GM18499 (cell line): ENCODE results near the gene HDAC4.

Source experiments
- ATAC-seq: cut with Tn5 transposase; IDR thresholded peaks from one replicate; pipeline ENCODE4 v1.9.1; 2021; ENCODE audit warnings: moderate number of reproducible peaks; ENCODE audit not compliant: insufficient read depth, unreplicated experiment

Gene HDAC4

DNA sequence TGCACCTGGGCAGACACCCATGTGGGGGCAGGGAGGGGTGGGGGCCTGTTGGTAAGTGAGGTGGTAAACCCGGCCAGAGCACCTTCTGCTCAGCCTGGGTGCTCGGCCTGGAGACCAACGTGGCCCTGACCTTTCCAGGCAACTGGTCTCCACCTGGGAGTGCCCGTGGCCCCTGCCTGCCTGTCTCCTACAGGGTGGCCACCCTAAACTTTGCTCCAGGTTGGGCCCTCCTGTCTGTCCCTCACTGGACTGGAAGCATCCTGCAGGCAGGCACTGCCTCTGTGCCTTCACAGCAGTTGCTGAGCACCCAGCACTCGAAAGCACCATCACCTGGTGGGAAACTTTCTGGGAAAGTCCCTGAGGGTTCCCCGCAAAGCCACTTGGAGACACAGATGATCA lies 381.6 kb downstream of the HDAC4 start:
- ATAC-seq, result no peak

DNA sequence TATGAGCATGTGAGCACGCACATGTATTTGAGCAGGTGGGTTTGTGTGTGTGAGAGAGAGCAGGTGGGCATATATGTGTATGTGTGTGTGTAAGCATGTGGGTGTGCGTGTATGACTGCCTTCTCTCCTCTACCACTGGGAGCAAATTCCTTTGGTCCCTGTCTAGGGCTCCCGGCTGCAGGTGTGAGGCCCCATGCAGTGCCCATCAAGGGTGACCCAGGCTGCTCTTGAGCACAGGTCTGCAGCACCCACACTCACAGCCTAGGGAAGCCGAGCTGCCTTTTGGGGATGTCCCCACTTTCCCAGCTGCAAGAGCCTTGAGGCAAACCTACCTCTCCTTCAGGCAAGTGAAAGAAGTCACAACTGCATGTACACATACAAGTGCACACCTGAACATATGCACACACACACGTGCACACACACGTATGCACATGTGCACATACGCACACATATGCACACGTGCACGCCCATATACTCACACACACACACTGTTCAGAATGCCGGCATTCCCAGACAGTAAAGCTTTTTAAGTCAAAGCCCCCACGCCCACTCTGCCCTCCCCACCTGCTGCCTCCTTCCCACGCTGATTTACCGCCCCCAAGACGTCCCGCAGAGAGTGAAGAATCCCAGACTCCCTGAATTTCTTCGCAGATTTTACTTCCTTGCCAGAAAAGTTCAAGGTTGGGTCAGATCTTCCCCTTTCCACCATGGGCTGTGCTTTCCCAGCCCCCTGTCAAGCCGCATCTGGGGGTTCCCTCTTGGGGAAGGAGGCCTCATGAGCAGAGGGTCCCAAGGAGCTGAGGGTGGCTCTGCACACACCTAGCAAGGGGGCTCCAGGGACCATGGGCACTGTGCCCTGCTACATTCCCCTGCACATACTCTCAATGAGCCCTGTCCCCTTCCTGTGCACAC lies 382.3 kb downstream of the HDAC4 start:
- no peak for ATAC-seq

DNA sequence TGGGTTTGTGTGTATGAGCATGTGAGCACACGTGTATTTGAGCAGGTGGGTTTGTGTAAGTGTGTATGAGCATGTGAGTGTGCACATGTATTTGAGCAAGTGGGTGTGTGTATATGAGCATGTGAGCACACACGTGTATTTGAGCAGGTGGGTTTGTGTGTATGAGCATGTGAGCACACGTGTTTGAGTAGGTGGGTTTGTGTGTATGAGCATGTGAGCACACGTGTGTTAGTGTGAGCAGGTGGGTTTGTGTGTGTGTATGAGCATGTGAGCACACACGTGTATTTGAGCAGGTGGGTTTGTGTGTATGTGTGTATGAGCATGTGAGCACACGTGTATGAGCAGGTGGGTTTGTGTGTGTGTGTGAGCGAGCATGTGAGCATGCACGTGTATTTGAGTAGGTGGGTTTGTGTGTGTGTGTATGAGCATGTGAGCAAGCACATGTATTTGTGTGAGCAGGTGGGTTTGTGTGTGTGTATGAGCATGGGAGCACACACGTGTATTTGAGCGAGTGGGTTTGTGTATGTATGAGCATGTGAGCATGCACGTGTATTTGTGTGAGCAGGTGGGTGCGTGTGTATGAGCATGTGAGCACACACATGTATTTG lies 383.2 kb downstream of the HDAC4 start:
- ATAC-seq, result no peak

DNA sequence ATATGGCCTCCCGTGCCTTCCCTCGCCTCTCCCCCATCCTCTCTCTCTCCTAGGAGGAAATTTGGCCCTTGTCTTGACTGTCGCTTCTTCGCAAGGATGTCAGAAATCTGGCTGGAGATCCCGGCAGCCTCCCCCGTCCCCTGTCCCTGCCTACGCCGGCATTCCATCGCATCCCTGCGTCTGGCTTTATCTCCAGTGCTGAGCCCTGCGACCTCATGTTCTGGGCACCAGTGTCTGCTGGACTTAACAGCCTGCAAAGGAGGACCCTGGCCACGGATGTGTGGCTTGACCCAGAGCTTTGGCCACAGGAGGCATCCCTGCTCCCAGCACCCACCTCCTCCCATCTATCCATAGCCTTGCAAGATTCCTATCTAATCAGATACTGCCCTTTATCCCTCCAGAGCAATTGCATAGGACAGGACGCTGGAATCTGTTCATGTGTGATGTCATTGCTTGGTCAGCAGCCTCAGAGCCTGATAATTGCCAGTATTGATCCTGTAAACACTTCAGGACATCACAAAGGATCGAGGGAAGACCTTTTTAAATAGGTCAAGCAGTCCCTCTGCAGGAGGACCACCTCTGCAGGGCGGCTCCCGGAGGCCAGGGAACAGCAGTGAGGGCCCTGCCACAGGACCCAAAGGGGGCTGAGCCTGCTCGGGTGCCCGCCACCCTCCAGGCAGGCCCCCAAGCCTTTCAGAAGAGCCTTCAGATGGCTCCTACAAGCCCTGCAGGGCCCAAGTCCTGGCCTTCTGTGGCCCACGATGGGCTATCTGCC lies 384.7 kb downstream of the HDAC4 start:
- ATAC-seq, result no peak

DNA sequence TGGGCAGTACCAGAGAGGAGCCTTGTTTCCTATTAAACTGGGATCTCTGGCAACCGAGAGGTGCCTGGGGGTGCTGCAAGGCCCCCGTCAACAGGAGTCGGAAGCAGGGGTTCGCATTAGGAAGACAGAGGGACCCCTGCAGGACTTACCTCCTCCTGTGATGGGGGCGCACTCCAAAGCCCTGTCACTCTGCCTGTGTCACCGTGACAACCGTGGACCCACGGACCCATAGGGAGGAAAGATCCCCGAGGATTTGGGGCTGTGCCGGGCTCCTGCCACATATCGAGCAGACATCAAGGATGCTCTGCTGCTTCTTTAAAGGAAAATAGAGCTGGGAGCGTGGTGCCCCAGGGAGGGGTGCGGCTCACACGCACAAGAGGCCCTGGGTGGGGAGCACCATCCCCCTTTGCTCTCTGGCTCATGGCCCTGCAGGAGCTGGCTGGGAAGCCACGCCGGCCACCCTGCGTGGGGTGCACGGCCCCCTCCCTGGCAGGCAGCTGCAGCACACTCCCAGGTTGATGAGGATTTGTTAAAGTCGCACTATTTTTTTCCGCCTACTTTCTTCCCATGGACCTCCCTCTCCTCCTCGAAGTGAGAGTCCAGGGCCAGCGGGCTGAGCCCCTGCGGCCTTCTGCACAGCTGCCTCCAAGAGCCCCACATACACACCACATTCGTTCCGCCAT lies 385.5 kb downstream of the HDAC4 start:
- no peak for ATAC-seq

DNA sequence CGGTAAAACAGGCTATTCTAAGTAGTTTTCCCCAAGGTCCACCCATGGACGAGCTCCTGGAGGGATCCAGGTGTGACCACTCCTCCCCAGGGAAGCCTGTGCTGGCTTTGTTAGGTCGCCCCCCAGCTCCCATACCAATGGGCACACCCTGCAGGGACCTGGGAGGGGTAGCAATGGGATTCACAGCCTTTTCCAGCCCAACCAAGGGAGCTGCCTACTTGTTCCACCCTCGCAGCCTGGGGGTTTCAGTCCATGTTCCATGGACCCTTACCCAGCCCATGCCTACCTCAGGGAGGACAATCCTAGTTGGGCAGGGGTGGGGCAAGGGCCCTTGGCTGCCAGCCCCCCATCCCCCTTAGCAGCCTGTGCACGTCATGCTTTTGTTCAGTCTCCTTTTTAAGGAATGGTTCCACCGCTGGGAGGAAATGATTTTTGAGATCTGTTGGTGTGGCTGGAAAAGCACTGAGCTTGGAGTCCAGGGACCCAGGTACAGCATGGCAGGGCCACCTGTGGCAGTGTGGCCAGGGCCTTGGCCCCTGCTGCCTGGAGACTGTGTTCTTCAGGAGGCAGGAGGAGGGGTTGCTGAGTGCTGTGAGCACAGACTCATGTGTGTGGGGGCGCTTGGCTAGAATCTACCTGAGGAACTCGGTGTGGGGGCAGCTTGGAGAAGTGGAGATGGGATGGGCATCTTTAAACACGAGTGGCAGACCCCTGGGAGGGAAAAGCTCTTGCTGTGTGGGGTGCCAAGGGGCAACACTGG lies 386.2 kb downstream of the HDAC4 start:
- no peak for ATAC-seq

DNA sequence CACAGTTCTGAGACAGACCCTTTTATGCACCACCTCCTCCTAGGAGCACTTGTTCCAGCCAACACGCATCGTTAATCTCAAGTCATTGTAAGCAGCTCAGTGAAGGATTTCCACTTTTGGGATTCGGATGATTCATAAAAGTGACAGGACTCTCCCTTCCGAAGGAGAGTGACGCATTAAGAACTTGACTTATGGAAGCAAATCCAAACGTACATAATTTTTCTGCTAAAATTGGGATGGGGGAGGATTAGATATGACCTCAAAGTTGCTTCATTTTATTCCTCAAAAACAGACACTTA lies 387.2 kb downstream of the HDAC4 start:
- no peak for ATAC-seq

DNA sequence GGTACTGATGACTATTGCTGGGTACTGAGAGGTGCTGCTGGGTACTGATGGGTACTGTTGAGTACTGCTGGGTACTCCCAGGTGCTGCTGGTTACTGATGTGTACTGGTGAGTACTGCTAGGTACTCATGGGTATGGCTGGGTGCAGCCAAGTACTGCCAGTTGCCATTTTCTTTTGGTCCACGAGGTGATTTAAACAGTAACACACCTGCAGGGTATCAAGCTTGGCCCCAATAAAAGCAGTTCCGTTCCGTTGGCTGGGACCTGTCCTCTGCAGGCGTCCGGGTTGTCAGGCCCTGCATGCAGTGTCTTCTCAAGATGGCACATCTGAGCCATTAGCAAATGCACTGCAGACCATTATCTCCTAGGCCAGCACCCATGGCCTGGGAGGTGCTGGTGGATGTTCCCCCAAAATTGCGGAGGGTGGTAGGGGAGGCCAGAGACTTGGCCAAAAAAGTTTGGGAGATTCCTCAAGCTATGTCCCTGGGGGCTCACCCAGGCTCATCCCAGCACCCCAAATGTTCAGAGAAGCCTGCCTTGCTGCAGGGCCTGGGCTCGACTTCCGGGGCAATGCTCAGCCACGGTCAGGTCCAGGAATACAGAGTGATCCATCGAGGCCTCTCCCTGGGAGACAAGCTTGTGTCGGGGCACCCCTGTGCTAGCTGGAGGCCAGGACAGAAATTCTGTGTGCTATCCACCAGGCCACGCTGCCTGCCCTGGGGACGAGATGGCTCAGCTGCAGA lies 387.7 kb downstream of the HDAC4 start:
- ATAC-seq, result no peak

DNA sequence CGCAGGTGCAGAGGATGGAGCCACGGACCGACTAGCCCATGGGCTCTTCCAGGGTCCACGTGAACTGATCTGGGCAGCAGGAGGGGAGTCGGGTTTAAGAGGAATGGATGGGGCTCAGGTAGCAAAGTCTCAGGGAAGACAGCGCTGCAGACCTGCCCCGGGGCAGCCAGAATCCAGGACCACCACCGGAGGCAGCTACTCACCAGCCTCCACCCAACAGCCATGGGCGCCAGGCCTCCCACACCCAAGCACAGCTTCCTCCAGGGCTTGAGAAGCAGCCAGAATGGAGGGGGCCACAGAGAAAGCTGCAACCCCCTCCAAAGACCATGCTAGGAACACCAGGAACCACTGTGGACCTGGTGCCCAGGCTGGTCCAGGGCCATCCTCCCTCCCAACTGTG lies 388.6 kb downstream of the HDAC4 start:
- ATAC-seq, result no peak

DNA sequence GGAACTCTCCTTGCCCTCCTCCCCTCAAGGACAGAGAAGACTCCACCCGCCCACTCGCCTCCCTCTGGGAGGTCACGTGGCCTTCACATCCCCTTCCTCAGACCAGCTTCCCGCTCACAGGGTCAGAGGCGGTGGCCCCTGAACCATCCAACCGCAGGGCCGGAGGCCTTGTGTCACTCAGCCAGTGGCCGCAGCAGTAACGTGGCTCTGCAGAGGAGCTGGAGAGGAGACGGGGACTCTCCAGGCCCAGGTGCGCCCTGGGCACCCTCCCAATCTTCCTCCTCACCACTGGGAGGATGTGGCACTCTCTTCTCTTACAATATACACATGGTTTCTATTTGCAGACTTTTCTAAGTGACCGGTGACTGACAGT lies 391.2 kb downstream of the HDAC4 start:
- no peak for ATAC-seq

DNA sequence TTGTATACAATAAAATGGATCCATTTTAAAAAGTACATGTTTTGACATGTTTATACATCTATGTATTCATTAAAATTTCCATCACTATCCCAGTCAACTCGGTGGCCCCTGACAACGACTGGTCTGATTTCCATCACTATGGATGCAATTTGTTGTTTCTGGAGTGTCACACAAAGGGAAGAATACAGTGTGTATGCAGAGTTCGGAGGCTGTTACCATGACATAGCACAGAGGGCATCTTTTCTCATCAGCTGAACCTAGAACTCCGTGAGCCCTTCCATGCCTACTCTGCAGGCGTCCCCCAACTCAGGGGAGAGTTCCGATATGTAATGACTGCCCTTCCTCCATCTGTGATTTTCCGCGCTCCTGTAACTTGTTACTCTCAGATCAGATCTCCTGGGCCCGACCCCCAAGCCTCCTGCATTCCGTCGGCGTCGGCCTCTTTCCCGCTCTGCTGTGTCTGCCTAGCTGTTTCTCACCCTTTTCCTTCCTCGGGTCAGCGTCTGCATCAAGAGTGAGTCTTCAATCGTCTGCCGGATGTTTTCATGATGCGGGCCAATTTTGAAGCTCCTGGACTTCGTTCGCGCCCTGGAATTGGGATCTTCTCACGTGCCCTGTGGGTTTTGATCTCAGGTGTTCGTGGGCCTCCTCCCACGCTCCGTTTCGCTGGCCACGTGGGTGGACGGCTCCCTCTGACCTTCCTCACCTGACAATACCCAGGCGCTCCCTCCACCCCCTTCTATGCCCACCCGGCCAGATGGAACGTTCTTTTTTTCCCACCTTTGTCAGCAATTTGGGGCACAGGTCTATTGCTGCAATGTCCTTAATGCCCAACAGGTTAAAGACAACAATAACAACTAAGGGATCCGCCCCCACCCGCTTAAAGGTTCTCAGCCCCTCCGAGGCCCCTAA lies 391.9 kb downstream of the HDAC4 start:
- ATAC-seq, result no peak

DNA sequence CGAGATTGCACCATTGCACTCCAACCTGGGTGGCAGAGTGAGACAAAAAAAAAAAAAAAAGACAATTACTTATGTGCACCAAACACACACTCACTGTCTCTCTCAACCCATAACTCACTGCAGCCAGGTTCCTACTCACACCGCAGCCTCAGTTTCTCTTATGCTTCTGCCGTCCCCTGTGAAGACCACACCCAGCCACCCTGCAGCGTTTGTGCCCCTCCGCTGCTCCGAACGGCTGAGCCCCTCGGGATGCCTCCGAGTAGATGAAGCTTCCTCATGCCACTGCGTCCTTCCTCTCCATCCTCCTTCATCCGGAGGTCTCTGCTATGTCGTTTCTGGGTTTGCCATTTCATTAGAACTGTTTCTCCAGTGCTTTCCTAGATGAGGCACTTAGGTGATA lies 392.8 kb downstream of the HDAC4 start:
- ATAC-seq, result no peak

DNA sequence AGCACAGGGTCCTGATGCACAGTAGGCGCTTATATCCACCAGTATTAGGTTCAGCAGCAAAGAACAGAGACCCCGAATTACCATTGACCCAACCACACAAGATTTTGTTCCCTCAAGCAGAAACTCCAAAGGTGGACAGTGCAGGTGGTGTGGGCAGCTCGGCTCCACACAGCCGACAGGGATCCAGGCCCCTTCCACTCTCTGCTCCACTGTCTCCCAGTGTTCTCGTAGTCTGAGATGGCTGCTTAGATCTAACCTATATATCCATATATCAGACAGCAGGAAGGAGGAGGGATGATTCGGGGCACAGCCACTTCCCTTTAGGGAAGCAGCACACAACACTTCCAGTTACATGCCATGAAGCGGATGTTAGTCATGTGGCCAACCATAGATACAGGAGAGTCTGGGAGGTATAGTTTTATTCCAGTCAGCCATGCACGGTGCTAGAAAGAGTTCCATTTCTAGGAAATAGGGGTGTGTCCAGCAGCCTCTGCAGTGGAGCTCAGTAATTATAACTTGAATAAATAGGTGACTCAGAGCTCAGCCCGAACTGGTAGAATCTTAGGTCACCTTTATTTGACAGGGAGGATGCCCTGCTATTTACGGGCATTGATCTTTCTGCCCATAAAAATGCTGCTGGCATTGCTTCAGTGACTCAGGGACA lies 394.1 kb downstream of the HDAC4 start:
- no peak for ATAC-seq

DNA sequence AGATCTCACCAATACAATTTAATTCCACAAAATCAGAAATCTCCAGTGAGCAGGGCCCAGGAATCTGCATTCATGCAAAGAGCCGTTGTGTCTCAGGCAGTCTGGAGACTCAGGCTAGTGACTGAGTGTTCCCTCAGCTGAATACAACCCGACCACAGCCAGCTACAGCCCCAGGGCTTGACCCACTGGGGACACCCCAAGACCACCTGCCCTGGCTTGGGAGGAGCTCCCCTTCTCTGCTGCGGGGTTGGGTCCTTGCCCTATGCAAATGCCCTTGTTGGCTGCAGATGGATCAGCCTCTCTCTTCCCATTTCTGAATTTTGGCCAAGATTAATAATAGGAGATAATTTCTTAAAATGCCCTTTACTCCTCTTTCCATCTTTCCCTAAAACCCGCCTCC lies 395.2 kb downstream of the HDAC4 start:
- no peak for ATAC-seq

DNA sequence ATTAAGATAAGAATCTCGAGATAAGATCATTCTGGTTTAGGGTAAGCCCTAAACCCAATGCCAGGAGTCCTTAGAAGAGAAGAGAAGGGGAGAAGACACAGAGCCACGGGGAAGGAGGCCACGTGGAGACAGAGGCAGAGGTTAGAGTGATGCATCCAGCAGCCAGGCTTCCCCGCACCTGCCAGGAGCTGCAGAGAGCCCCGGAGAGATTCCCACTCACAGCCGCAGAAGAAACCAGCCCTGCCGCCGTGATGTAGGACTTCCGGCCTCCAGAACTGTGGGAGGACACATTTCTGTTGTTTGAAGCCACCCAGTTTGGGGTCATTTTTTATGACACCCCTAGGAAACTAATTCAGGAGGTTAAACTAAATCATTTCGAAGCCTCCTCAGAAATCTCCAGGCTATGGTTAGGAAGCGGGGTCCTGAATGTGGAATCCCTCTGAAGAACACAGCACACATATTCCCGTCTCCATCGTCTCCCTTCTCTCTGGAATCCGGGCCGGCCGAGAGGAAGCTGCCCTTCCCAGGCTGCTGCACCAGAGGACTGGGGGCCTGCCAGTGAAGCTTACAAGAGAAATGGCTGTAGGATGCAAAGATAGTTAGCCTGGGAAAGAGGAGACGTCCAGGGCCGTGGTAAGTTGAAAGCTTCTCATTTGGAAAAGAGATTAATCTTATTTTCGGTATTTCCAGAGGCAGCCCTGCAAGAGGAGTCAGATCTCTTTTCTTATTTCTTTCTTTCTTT lies 396.4 kb downstream of the HDAC4 start:
- no peak for ATAC-seq

DNA sequence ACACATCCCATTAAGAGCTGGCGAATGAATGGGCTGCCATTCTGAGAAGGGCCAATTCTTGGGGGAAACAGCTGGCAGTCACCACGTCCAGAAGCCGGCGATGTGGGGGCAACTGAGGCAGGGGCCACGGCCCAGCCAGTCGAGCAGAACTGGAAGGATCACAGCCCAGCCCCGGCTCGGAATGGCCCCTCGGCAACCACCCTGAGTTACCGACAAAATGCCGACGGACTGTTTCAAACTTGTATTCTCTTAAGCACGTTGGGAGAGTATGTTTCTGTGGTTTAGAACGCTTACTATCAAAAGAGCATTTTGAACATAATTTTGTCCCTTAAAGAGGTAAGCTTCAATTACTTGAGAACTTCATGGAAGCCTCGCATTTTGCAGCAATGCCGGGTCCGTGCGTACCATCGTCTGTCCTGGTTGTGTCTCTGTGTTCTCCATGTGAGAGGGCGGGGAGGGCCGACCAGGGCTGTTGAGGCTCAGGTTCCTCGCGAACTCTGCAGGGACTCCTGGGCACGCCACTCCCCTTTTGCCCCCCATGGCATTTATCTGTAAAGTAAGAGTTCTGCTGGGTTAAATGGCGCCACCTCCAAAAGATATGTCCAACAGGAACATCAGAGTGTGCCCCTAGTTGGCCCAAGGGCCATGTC lies 397.1 kb downstream of the HDAC4 start:
- ATAC-seq, result no peak
